C4-2B (cell line): Measurements from ENCODE around the gene CREB5.

Source experiments
- ZFX ChIP-seq: fragments of 450-650 bp; IDR thresholded peaks from 2 replicates; pipeline ENCODE4 v1.6.1; 2017
- TF ChIP-seq, protein P1 (sequence below): fragments of 450-650 bp; conservative IDR thresholded peaks from 2 replicates; pipeline ENCODE4 v1.5.1; 2017; ENCODE audit warnings: mild to moderate bottlenecking

DNA sequence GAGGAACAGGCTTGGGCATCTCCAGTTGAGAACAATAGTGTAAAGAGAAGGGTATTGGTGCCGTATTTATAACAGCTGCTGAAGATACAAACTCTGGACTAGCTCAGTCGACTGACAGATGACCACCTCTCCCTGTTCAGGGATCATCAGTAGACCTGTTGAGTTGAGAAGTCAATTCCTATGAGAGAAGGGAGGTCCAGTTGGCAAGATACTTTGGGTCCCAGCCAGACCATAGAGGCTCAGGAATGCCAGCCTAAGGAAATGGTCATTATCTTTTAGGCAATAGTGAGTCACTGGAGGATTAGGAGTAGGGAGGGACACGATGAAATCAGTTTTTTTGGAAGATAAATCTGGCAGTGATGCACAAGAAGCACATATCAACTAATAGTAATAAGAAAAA is 342.9 kb downstream of the CREB5 start:
- TF ChIP-seq, protein P1, sequence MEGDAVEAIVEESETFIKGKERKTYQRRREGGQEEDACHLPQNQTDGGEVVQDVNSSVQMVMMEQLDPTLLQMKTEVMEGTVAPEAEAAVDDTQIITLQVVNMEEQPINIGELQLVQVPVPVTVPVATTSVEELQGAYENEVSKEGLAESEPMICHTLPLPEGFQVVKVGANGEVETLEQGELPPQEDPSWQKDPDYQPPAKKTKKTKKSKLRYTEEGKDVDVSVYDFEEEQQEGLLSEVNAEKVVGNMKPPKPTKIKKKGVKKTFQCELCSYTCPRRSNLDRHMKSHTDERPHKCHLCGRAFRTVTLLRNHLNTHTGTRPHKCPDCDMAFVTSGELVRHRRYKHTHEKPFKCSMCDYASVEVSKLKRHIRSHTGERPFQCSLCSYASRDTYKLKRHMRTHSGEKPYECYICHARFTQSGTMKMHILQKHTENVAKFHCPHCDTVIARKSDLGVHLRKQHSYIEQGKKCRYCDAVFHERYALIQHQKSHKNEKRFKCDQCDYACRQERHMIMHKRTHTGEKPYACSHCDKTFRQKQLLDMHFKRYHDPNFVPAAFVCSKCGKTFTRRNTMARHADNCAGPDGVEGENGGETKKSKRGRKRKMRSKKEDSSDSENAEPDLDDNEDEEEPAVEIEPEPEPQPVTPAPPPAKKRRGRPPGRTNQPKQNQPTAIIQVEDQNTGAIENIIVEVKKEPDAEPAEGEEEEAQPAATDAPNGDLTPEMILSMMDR = no peak
- TF ChIP-seq ZFX = no peak
